ENCODE results near the gene KLRF1.

KLRF1 gene

DNA sequence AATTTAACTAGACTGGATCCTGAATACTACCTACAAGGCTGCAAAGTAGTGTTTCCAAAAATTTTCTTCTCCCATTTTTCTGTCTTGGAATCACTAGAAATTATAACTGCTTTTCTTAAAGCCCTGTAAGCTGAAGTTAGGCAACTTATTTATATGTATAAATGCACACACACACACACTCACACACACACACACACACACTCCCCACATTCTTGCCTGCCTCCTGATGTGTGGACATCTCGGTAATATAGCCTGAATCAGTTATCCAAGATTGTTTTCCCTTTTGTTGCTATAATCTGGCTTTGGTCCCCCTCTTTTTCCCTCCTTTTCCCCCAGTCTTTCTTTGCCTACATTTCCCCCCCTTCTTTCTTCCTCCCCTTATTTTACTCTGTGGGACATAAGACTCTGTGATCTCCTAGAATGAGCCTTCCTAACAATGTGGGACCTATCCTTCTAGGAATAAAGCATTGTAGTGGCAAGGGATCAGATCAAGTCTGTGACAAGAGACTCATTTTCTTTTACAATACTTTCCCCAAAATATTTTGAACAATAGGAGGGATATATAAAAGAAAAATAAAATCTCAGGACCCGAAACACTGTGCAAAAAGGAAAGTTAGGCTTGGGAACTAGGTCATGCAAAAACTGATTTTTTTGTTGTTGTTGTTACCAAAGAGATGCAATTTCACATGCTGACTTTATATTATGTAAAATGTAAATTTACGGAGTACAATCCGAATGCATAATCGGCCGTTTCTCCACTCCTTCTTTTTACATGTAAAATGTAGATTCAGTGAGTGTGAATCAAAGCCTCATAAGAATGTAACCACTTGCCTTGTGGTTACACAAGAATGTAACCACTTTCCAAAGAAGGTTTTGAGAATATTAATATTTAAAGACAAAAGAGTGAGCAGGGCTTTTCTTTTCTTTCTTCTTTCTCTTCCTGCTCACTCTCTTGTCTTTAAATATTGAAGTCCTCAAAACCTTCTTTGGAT is 40.3 kb upstream of the KLRF1 start:
- Histone ChIP-seq H3K36me3 (no peaks in the 10 kb centered on the region), H3K27me3 (peaks cover 23% of the 10 kb centered on the region), H3K9me3 (no peaks in the 10 kb centered on the region), H3K4me1 (no peaks in the 10 kb centered on the region), H3K4me3 (ENCODE audit: low read depth, low read length) (no peak overlapping the region)
- TF ChIP-seq, protein P1, sequence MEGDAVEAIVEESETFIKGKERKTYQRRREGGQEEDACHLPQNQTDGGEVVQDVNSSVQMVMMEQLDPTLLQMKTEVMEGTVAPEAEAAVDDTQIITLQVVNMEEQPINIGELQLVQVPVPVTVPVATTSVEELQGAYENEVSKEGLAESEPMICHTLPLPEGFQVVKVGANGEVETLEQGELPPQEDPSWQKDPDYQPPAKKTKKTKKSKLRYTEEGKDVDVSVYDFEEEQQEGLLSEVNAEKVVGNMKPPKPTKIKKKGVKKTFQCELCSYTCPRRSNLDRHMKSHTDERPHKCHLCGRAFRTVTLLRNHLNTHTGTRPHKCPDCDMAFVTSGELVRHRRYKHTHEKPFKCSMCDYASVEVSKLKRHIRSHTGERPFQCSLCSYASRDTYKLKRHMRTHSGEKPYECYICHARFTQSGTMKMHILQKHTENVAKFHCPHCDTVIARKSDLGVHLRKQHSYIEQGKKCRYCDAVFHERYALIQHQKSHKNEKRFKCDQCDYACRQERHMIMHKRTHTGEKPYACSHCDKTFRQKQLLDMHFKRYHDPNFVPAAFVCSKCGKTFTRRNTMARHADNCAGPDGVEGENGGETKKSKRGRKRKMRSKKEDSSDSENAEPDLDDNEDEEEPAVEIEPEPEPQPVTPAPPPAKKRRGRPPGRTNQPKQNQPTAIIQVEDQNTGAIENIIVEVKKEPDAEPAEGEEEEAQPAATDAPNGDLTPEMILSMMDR (IDR thresholded peaks at IDR 0.05; ENCODE audit: low read depth, low read length), result no peak
- no peak for DNase-seq

DNA sequence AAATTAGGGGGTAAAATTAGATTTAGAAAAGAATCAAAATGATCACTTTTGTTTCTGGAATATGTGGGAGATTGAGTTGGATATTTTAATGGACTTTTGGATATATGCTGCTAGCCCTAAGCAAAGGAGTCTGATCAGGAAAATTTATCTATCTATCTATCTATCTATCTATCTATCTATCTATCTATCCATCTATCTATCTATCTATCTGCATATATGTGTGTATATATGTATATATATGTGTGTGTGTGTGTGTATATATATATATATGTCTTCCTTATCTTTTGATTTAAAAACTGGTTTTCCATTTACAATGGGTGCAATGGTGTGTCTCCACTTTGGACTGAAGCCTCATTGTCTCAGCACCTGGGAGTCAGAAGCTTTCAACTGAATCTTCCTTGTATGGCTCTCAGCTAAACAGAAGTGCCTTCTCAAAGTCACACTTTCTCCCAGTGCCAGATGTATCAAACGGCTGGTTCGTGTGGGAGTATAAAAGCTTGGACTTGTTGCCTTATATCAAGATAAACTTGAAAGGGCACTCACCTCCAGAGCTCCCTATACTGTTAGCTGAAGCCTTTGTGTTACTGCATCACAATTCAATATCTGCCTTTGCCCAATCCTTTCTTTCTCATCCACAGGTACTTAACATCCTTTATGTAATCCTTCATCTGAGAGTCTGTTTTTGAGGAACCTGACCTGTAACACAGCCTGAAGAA is 34.9 kb upstream of the KLRF1 start:
- no peak for DNase-seq
- TF ChIP-seq, protein P1 (IDR thresholded peaks at IDR 0.05; ENCODE audit: low read depth, low read length), result no peak

DNA sequence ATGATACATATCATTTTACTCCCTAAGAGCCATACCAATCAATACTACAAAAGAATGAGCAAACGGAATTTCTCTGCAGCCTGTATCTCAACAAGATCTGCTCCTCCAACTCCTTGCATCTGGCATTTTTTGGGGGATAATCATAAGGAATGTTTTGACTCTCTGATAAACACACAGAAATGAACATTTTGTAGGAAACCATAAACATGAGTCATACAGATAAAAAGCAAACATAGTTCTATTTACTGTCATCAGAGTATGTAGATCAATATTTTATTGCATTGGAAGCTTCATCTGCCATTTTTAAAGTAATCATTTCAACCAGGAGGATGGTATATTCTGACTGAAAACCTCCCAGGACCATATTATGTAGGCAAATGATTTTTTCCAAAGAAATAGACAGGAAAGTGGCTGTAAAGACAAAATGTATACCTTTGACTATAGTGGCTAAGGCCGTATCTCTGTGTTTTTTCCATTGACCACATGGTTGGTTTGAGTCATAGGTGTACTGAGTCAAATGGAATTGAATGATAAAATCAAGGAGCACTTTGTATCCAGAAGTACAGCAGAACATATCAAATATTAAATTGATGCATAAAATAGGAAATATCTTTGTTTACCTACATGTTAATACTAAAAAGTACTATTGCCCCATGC is 34.2 kb upstream of the KLRF1 start:
- TF ChIP-seq, protein P1 (IDR thresholded peaks at IDR 0.05; ENCODE audit: low read depth, low read length), result no peak
- Histone ChIP-seq H3K9me3 (no peaks in the 10 kb centered on the region), H3K4me1 (no peaks in the 10 kb centered on the region), H3K27me3 (no peaks in the 10 kb centered on the region; the same call in none of the 2 replicates), H3K4me3 (ENCODE audit: low read depth, low read length) (no peak overlapping the region), H3K36me3 (no peaks in the 10 kb centered on the region)
- no peak for DNase-seq

More for the DNA sequence above, 34.9 kb upstream of the KLRF1 start:
- Histone ChIP-seq H3K4me3 (ENCODE audit: low read depth, low read length) (no peak overlapping the region), H3K27me3 (peaks cover under 1% of the 10 kb centered on the region), H3K36me3 (no peaks in the 10 kb centered on the region), H3K4me1 (no peaks in the 10 kb centered on the region), H3K9me3 (no peaks in the 10 kb centered on the region)

DNA sequence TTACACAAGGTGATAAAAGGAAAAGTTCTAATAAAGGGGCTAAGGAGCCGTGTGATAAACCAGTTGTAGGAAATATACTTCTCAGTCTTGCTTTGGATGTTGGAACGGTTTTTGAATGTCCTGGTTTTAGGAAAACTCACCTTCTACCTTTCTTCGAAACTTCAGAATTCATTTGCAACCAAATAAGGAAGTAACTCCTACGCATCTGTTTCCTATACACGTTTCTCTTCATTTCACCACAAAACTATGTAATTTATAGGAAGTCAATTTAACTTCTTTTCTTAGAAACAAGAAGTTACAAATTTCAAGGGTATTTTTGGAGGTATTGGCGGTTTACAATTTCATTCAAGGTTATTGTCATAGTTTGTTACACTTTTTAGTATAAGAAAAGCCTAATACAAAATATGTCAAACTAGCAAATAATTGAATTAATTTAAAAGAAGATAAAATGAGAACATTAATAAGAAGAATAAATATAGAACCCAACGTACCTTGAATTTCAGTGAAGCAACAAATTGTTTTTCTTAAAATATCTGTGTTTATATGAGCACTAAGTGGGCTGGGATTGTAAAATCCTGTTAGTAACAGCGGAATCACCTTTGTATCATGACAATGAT is 33.4 kb upstream of the KLRF1 start:
- Histone ChIP-seq H3K4me3 (ENCODE audit: low read depth, low read length) (no peak overlapping the region), H3K27me3 (no peaks in the 10 kb centered on the region; the same call in none of the 2 replicates), H3K9me3 (no peaks in the 10 kb centered on the region), H3K36me3 (no peaks in the 10 kb centered on the region), H3K4me1 (no peaks in the 10 kb centered on the region)
- TF ChIP-seq, protein P1 (IDR thresholded peaks at IDR 0.05; ENCODE audit: low read depth, low read length), result no peak
- DNase-seq, result no peak

DNA sequence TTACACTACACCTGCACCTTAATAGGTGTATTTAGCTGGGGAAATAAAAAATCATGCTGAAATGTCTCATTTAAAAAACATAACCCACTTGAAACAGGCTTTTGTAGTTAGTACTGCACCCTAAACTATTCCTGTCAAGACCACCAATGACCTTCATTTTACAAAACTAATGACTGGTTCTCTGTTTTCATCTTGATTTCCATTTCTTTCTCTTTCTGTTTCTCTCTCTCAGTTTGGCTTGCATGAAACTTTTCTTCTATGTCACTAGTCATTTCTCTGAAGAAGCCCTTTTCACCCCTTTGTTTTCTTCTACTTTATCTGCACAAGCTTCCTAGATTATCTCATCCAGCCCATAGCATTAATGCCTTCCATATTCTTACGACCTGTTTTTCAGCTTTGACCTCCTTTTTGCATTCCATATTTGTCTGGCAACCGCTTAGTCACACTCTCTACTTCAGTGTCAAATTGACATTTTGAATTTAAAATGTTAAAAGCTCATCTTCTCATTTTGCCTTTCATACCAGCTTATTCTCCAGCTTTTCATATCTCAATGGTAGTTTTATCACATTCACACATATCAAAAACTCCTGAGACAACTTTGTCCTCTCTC is 32.7 kb upstream of the KLRF1 start:
- DNase-seq, result no peak
- no peaks in the 10 kb centered on the region for H3K36me3 ChIP-seq
- no peaks in the 10 kb centered on the region for H3K9me3 ChIP-seq
- TF ChIP-seq, protein P1 (IDR thresholded peaks at IDR 0.05; ENCODE audit: low read depth, low read length), result no peak
- H3K27me3 ChIP-seq, result no peaks in the 10 kb centered on the region; the same call in none of the 2 replicates
- H3K4me3 ChIP-seq (ENCODE audit: low read depth, low read length), result no peak overlapping the region
- H3K4me1 ChIP-seq, result no peaks in the 10 kb centered on the region

All from BE2C (cell line).